Hypothalamus (tissue), 51 donors: Measurements from ENCODE around the gene PAX8.

ENCODE experiments used
- DNase-seq, 51 donors: peaks; one replicate each; lab custom pipeline; 2025; lab: John Stamatoyannopoulos, UW

The PAX8 gene

GRCh38 chr2:113238871-113239839, 39.6 kb downstream of the PAX8 start:
- no peak for DNase-seq

DNA sequence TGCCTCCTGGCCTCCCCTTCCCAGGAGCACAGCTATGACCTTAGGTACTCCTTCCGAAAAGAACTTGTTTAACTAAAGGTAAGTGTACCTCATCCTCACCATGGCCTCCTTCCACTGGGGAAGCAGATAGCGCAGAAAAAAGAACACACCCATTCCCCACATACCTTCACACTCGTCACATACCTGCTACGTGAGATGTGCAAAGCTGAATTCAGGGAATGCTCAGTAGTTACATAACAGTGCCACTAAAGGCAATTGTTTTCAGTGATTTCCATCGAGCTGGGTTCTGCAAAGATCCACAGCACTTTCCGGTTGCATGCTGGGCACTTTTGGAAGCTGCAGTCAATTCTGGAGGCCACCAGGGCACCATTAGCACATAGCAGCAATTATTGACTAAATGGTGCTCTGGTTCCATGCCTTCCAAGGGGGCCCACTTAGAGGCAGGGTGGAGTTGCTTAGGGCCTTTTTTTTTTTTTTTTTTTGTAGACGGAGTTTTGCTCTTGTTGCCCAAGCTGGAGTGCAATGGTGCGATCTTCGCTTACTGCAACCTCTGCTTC, 41.0 kb downstream of the PAX8 start:
- no peak for DNase-seq

GRCh38 chr2:113236367-113237159, 42.2 kb downstream of the PAX8 start:
- no peak for DNase-seq

GRCh38 chr2:113235347-113236226, 43.1 kb downstream of the PAX8 start:
- DNase-seq = peak in 9 of 51 donors; percentile 2 to 56 (median 34)

DNA sequence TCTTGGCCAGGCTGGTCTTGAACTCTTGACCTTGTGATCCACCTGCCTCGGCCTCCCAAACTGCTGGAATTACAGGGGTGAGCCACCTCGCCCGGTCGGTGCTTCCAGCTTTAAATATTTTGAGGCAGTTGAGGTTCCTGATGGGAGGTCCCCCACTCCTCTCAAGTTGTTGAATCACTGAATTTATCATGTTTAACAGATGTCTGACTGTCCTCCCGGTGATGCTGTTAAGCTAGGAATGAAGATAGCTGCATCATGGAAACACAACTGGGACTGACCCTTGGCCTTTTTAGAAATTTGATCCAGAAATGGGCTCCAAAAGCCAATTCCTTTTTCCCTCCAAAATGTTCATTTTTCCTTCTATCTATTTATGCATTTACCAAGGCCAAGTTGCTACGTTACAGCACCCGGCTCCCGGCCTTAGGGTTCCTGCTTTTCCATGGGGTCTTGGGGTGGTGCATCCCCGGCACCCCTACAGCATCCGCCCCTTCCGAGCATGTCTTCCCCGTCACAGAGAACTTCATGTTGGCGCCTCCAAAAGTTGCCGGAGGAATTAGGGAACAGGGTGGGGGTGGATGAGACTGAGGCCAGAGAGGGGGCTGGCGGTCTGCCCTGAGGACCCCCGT, 43.9 kb downstream of the PAX8 start:
- no peak for DNase-seq

- DNase-seq = no peak
Measured at GRCh38 chr2:113233593-113234550, 44.8 kb downstream of the PAX8 start.

GRCh38 chr2:113232740-113233139, 46.0 kb downstream of the PAX8 start:
- DNase-seq = no peak

DNA sequence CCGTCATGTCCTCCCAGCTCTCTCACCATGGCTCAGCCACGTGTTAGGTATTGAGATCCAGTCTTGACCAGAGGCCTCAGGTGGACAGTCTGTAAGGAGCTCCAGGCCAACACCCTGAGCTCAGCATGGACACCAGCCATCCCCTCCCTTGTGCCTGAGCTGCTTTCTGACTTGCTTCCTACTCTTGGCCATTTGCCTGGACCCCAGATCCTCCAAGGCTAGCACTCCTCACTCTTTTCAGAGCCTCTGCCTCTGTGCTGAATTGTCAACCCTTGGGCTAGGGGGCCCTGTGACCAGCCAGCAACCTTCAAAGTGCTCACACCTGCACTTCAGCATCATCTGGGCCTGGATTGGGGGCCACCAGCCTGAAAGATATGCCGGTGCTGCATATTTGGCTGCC, 46.6 kb downstream of the PAX8 start:
- DNase-seq = no peak

DNA sequence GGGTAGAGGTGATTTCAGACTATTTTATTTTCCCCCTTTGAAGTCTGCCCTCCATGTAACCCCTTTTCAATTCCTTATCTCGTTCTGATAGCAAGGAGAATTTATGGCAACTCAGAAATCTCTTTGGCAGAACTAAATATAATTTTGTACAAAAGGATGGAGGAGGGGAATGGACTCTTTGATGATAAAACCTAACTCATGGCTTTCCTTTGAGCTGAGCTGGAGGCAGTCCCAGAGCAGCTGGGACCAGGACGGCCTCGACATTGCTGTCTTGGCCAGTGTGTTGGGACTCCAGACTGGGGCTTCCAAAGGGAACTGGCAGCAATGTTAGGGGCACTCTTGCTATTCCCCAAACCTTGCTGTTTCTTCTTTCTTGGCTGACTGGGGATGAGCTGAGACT, 47.7 kb downstream of the PAX8 start:
- DNase-seq = no peak

GRCh38 chr2:113230531-113230930, 48.2 kb downstream of the PAX8 start:
- DNase-seq = no peak

GRCh38 chr2:113229795-113230194, 48.9 kb downstream of the PAX8 start:
- no peak for DNase-seq

- DNase-seq = no peak
Measured at GRCh38 chr2:113228991-113229716, 49.6 kb downstream of the PAX8 start.

- no peak for DNase-seq
Measured at GRCh38 chr2:113228351-113228750, 50.4 kb downstream of the PAX8 start.

- no peak for DNase-seq
Measured at GRCh38 chr2:113227698-113228097, 51.0 kb downstream of the PAX8 start.

DNA sequence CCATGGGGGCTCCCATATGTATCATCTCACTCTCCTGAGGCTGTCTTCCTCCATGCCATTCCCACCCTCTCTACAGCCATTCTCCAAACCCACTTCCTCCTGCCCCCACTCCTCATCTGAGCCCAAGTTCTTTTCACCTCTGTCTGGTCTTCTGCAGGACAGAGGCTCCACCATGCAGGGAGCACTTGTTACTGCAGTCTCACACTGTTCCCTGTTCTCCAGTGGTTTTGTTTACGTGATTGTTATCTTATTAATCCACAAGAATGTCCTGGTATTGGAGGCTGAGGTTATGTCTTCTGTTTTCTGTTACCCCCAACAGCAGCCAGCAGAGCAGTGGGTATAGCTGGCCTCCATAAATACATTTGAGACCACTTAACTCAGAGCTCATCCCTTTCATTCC, 51.4 kb downstream of the PAX8 start:
- no peak for DNase-seq

GRCh38 chr2:113226462-113226861, 52.3 kb downstream of the PAX8 start:
- DNase-seq = no peak

DNA sequence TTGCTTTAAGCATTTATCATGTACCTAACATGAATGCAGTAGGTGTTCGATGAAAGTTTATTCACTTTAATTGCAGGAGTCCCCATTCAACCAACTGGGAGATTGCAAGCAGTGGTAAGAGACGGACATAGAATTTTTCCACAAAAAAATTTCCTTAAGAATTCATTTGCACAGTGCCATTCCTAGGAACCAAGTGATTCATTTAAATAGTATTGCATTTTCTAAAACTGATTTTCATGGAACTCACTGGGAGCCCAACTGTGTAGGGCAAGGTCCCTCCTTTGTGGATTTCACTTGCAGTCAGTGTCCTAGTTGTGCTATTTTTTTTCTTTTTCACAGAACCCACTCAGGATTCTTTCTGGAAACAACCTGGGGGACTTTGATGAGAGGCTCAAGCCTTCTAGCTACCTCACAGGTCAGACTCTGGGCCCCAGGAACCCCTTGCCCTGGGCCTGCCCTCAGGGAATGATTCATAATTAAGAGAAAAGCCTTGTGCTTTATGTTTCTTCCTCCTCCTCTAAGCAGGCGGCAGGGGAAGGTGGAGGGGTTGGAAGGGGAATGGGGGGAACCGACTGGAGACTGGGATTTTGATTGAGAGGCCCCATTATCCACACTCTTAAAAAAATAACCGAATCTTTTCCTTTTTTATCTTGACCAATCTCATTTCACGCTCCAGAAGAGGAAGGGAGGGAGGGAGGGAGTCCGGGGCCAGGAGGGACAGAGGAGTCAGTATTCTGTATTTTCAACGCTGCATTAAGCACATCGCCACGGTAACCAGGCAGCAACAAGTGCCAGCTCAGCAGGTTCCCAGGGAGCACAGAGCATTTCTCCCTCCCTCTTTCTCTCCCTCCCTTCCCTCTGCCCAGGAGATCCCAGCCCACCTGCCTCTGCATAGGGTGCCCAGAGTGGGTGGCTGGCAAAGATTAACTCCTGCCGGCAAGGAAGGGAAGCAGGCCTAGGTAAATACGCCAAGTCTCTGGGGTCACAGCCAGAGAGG, 53.2 kb downstream of the PAX8 start:
- DNase-seq = peak in 31 of 51 donors; percentile 7 to 66 (median 45)
